ENCODE results near the gene EPHA6. TPM values are rescaled to one million over a fixed set of nuclear protein-coding genes. Genes with fewer than 3 reads are reported as not detected.

Gene EPHA6
- total and polyA plus RNA-seq, 2 donors (not counting 1 experiment from before 2014, with no cell fraction given) = not detected

DNA sequence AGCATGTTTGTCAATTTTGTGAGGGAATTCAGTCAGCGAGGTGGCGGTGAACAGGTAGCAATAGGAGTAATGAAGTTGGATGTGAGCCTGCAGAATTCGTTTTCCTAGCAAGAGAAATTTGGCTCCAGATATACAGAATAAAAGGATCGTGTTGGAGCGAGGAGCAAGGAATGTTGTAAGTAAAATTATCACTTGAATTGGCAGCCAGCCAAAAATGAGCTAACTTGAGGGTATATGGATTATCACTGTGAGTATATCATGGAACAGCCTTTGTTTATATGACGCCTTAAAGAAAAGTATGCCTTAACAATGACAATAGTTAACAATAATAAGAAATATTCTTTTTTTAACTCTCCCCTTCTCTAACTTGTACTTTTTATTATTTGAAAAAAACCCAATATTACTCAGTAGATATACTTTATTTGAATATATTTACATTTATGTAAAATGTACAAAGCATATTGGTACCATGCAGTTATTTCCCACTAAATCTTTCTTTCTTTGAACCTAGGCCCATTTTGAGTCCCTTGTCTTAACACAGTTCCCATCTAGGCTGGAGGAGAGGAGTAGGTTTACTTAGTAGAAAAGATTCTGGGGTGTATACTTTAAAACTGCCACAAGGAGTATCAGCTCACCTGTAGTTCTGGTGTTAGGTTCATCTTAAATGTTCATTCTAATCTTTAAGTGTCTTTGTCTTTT, 29.3 kb downstream of the EPHA6 start:
- Histone ChIP-seq H3K27me3 (replicated peaks in 1 of 4; ENCODE audit: control extremely low read depth in 1 of 4, control insufficient read depth in 3 of 4, insufficient read depth in 4 of 4, low read length in 3 of 4) (no peaks in the 10 kb centered on the region), H3K36me3 (replicated peaks in 1 of 2; ENCODE audit: control extremely low read depth in 1 of 2, control insufficient read depth in 1 of 2, extremely low read depth in 1 of 2, insufficient read depth in 2 of 2, low read length in 1 of 2) (no peaks in the 10 kb centered on the region), H3K79me2 (ENCODE audit: control insufficient read depth, insufficient read depth, low read length) (no peaks in the 10 kb centered on the region), H3K9me3 (ENCODE audit: control extremely low read depth in 1 of 3, control insufficient read depth in 2 of 3, insufficient read depth in 1 of 3, low read length in 2 of 3) (no peaks in the 10 kb centered on the region), H4K20me1 (ENCODE audit: control insufficient read depth, insufficient read depth, low read length, poor library complexity, severe bottlenecking) (no peaks in the 10 kb centered on the region), H3K4me3 (ENCODE audit: control extremely low read depth in 1 of 5, extremely low read depth in 1 of 5, insufficient read depth in 1 of 5, low read depth in 2 of 5, low read length in 4 of 5) (no peak overlapping the region), H3K4me1 (ENCODE audit: control insufficient read depth in 2 of 2, insufficient read depth in 2 of 2, low read length in 2 of 2) (no peaks in the 10 kb centered on the region), H2AFZ (ENCODE audit: insufficient read depth, low read depth, low read length, poor library complexity, severe bottlenecking) (no peak overlapping the region), H3K27ac (ENCODE audit: low read length in 2 of 2) (no peak overlapping the region), H3K9ac (ENCODE audit: low read length) (no peak overlapping the region), H3K4me2 (replicated peaks; ENCODE audit: low read depth, low read length, poor library complexity, severe bottlenecking) (no peak overlapping the region)
- H3K4me3 Mint-ChIP-seq = no peak overlapping the region
- ATAC-seq (ENCODE audit: low read depth) = no peak
- intact Hi-C loops (cut with micrococcal nuclease) = no loop called here
- no peak for DNase-seq
- ChIA-PET CTCF (no interaction called here), POLR2A (no interaction called here)
- no peaks in the 10 kb centered on the region for H3K9me3 Mint-ChIP-seq (ENCODE audit: insufficient read depth)
- no peaks in the 10 kb centered on the region for H3K4me1 Mint-ChIP-seq
- H3K27ac Mint-ChIP-seq = no peak overlapping the region
- no peak for TF ChIP-seq EZH2 (IDR thresholded peaks at IDR 0.05; ENCODE audit: borderline replicate concordance, insufficient read depth, low read depth, low read length, poor library complexity, severe bottlenecking)
- TF ChIP-seq, protein P1, sequence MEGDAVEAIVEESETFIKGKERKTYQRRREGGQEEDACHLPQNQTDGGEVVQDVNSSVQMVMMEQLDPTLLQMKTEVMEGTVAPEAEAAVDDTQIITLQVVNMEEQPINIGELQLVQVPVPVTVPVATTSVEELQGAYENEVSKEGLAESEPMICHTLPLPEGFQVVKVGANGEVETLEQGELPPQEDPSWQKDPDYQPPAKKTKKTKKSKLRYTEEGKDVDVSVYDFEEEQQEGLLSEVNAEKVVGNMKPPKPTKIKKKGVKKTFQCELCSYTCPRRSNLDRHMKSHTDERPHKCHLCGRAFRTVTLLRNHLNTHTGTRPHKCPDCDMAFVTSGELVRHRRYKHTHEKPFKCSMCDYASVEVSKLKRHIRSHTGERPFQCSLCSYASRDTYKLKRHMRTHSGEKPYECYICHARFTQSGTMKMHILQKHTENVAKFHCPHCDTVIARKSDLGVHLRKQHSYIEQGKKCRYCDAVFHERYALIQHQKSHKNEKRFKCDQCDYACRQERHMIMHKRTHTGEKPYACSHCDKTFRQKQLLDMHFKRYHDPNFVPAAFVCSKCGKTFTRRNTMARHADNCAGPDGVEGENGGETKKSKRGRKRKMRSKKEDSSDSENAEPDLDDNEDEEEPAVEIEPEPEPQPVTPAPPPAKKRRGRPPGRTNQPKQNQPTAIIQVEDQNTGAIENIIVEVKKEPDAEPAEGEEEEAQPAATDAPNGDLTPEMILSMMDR (IDR thresholded peaks at IDR 0.05) = no peak
- 86% methylated on average over 3 of the region's 6 CpGs for WGBS (ENCODE audit: insufficient coverage)
- H3K27me3 Mint-ChIP-seq = no peaks in the 10 kb centered on the region

DNA sequence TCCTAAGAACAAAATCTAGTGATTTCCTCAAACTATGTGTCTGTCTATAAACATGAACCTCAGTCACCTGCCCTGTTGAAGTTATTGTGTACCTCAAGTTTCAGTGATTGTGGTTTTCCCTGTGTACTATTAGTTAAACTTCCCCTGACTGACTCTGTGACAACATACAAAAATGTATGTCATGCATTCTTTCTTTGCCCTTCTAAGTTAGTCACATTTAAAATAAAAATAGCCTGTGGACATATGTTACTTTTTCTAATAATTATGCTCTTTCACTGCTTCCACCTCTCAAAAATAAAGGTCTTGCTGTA, 29.8 kb downstream of the EPHA6 start:
- intact Hi-C loops (cut with micrococcal nuclease) = no loop called here
- TF ChIP-seq EZH2 (IDR thresholded peaks at IDR 0.05; ENCODE audit: borderline replicate concordance, insufficient read depth, low read depth, low read length, poor library complexity, severe bottlenecking) = no peak
- TF ChIP-seq, protein P1 (IDR thresholded peaks at IDR 0.05) = no peak

More for the DNA sequence above, 29.8 kb downstream of the EPHA6 start:
- ATAC-seq (ENCODE audit: low read depth) (no peak), DNase-seq (no peak)
- H3K4me3 Mint-ChIP-seq = no peak overlapping the region
- H3K4me1 Mint-ChIP-seq = no peaks in the 10 kb centered on the region
- no peak overlapping the region for H2AFZ ChIP-seq (ENCODE audit: insufficient read depth, low read depth, low read length, poor library complexity, severe bottlenecking)
- H3K9me3 Mint-ChIP-seq (ENCODE audit: insufficient read depth) = no peaks in the 10 kb centered on the region
- no peak overlapping the region for H3K27ac ChIP-seq (ENCODE audit: low read length in 2 of 2)
- no peak overlapping the region for H3K9ac ChIP-seq (ENCODE audit: low read length)
- POLR2A ChIA-PET = no interaction called here
- no peak overlapping the region for H3K4me3 ChIP-seq (ENCODE audit: control extremely low read depth in 1 of 5, extremely low read depth in 1 of 5, insufficient read depth in 1 of 5, low read depth in 2 of 5, low read length in 4 of 5)
- CTCF ChIA-PET = no interaction called here
- no peaks in the 10 kb centered on the region for H3K27me3 ChIP-seq (replicated peaks in 1 of 4; ENCODE audit: control extremely low read depth in 1 of 4, control insufficient read depth in 3 of 4, insufficient read depth in 4 of 4, low read length in 3 of 4)
- no peaks in the 10 kb centered on the region for H4K20me1 ChIP-seq (ENCODE audit: control insufficient read depth, insufficient read depth, low read length, poor library complexity, severe bottlenecking)
- no peaks in the 10 kb centered on the region for H3K4me1 ChIP-seq (ENCODE audit: control insufficient read depth in 2 of 2, insufficient read depth in 2 of 2, low read length in 2 of 2)
- H3K27ac Mint-ChIP-seq = no peak overlapping the region
- no peak overlapping the region for H3K4me2 ChIP-seq (replicated peaks; ENCODE audit: low read depth, low read length, poor library complexity, severe bottlenecking)
- H3K79me2 ChIP-seq (ENCODE audit: control insufficient read depth, insufficient read depth, low read length) = no peaks in the 10 kb centered on the region
- no peaks in the 10 kb centered on the region for H3K36me3 ChIP-seq (replicated peaks in 1 of 2; ENCODE audit: control extremely low read depth in 1 of 2, control insufficient read depth in 1 of 2, extremely low read depth in 1 of 2, insufficient read depth in 2 of 2, low read length in 1 of 2)
- H3K9me3 ChIP-seq (ENCODE audit: control extremely low read depth in 1 of 3, control insufficient read depth in 2 of 3, insufficient read depth in 1 of 3, low read length in 2 of 3) = no peaks in the 10 kb centered on the region
- no peaks in the 10 kb centered on the region for H3K27me3 Mint-ChIP-seq

Measured in B cell (primary cell).